Gastroesophageal sphincter (tissue), 3 donors: ENCODE measurements around the gene MYCT1.

Source experiments
- CTCF ChIP-seq, 4 experiments: fragments of 200-600 bp in 2 of 4; fragments of 450-650 bp in 2 of 4; sonication (generic) in 1 of 4; IDR thresholded peaks; one replicate each; pipeline ENCODE4 v1.5.1; 2017 to 2019; ENCODE audit warnings: antibody characterized with exemption in 4 of 4, mild to moderate bottlenecking in 2 of 4, moderate library complexity in 2 of 4
- EP300 ChIP-seq: sonication (generic); formaldehyde crosslinking; IDR thresholded peaks from one replicate; pipeline ENCODE4 v1.6.1; 2017; ENCODE audit warnings: antibody characterized with exemption, mild to moderate bottlenecking
- POLR2A ChIP-seq, 2 donors: fragments of 450-650 bp; IDR thresholded peaks; one replicate each; pipeline ENCODE4 v1.6.1; 2017; ENCODE audit warnings: antibody characterized with exemption in 2 of 2, mild to moderate bottlenecking in 2 of 2, moderate library complexity in 1 of 2

- TF ChIP-seq CTCF (IDR thresholded peaks at IDR 0.05) (no peak), POLR2A (IDR thresholded peaks at IDR 0.05) (no peak), EP300 (no peak)
These were observed 995 bp downstream of the MYCT1 start for GRCh38 chr6:152698692-152699091.
